GM12878 (cell line): ENCODE results near the gene IL37. TPM values are rescaled to one million over a fixed set of nuclear protein-coding genes. Genes with fewer than 3 reads are reported as not detected.

Source experiments
- ATAC-seq: fragments of 200-7000 bp; cut with Tn5 transposase; 3 replicates; pipeline ENCODE4 v1.9.1; 2020; ENCODE audit warnings: mild to moderate bottlenecking, moderate library complexity
- BruUV-seq: library from RNA; stranded (reverse); fragments of 400-500 nt; replicated peaks from 2 replicates; lab custom pipeline; 2021; lab: Mats Ljungman, UMichigan
- CTCF ChIA-PET: fragments of 300-600 bp; sonication (Branson Sonifier 250); formaldehyde crosslinking; extraction: SDS; loops from one replicate; lab custom pipeline; 2021; ENCODE audit warnings: inconsistent platforms; lab: Yijun Ruan, JAX
- POLR2A ChIA-PET: fragments of 350-600 bp; formaldehyde crosslinking; extraction: SDS; loops from one replicate; lab custom pipeline; 2021; ENCODE audit warnings: inconsistent platforms; lab: Charles Lee
- RAD21 ChIA-PET: fragments of 300-600 bp; sonication (Branson Sonifier 250); formaldehyde crosslinking; loops from one replicate; lab custom pipeline; 2023; ENCODE audit warnings: antibody characterized with exemption; ENCODE audit not compliant: unreplicated experiment; lab: Charles Lee
- SMC1A ChIA-PET: fragments of 300-600 bp; sonication (Branson Sonifier 250); formaldehyde crosslinking; loops from one replicate; lab custom pipeline; 2023; ENCODE audit not compliant: unreplicated experiment, uncharacterized antibody; lab: Charles Lee
- DNase-seq: peaks from one replicate; pipeline ENCODE4 v3.0.0-alpha.2; 2011; ENCODE audit warnings: low read depth, low spot score
- FAIRE-seq: peaks from 3 replicates; lab custom pipeline; 2011; peaks lifted over from hg19 to GRCh38; lab: Jason Lieb, UNC
- H2AFZ ChIP-seq: 2 replicates; pipeline ENCODE4 v1.6.0; 2011; ENCODE audit warnings: low read depth, low read length, control low read depth; ENCODE audit not compliant: control insufficient read depth
- H3K27ac ChIP-seq: 2 replicates; pipeline ENCODE4 v1.5.1; 2011; ENCODE audit warnings: control low read depth; ENCODE audit not compliant: control insufficient read depth, insufficient read depth
- H3K27me3 ChIP-seq, 2 experiments: replicated peaks in 1 of 2; 2 replicates each; pipeline versions ENCODE4 v1.6.0 to v1.6.1; 2011; ENCODE audit warnings: low read length in 1 of 2; ENCODE audit not compliant: control insufficient read depth in 2 of 2, insufficient read depth in 2 of 2
- H3K36me3 ChIP-seq, 2 experiments: 2 replicates each; pipeline ENCODE4 v1.5.1; 2011; ENCODE audit warnings: low read length in 1 of 2; ENCODE audit not compliant: control insufficient read depth in 2 of 2, insufficient read depth in 2 of 2
- H3K4me1 ChIP-seq: 2 replicates; pipeline ENCODE4 v1.6.1; 2011; ENCODE audit warnings: mild to moderate bottlenecking, low read length, moderate library complexity, mixed read lengths; ENCODE audit not compliant: control insufficient read depth, insufficient read depth
- H3K4me2 ChIP-seq: 2 replicates; pipeline ENCODE4 v1.6.0; 2011; ENCODE audit warnings: control low read depth; ENCODE audit not compliant: control insufficient read depth, insufficient read depth
- H3K4me3 ChIP-seq: fragments of 200-600 bp; sonication (generic); 2 replicates; pipeline ENCODE4 v1.5.1; 2016
- H3K79me2 ChIP-seq: 2 replicates; pipeline ENCODE4 v1.6.0; 2011; ENCODE audit warnings: low read length; ENCODE audit not compliant: control insufficient read depth, insufficient read depth
- H3K9ac ChIP-seq: 2 replicates; pipeline ENCODE4 v1.8.0; 2011; ENCODE audit warnings: low read length, control low read depth, mixed read lengths; ENCODE audit not compliant: control insufficient read depth, insufficient read depth
- H3K9me3 ChIP-seq: replicated peaks from 3 replicates; pipeline ENCODE4 v1.5.1; 2011; ENCODE audit warnings: mild to moderate bottlenecking, low read length; ENCODE audit not compliant: control insufficient read depth, insufficient read depth
- H4K20me1 ChIP-seq: 2 replicates; pipeline ENCODE4 v1.6.0; 2011; ENCODE audit not compliant: control insufficient read depth, insufficient read depth
- NFYA ChIP-seq: IDR thresholded peaks from 2 replicates; pipeline ENCODE4 v1.6.1; 2011; ENCODE audit warnings: low read depth, mild to moderate bottlenecking, low read length, improper control_type of control experiment, borderline replicate concordance
- RAD21 ChIP-seq: IDR thresholded peaks from 2 replicates; pipeline ENCODE4 v1.6.1; 2011; ENCODE audit warnings: mild to moderate bottlenecking, low read depth, low read length, moderate library complexity; ENCODE audit not compliant: insufficient read depth
- RBBP5 ChIP-seq: fragments of 200-600 bp; sonication (generic); conservative IDR thresholded peaks from 2 replicates; pipeline ENCODE4 v1.6.1; 2016
- SIN3A ChIP-seq: IDR thresholded peaks from 2 replicates; pipeline ENCODE4 v1.6.1; 2012; ENCODE audit warnings: low read depth, low read length, improper control_type of control experiment
- ZBTB4 ChIP-seq: fragments of 450-650 bp; formaldehyde crosslinking; IDR thresholded peaks from 2 replicates; pipeline ENCODE4 v1.4.0; 2022; ENCODE audit warnings: mild to moderate bottlenecking, moderate library complexity
- ZNF384 ChIP-seq: IDR thresholded peaks from 2 replicates; pipeline ENCODE4 v1.6.1; 2012; ENCODE audit warnings: low read depth, mild to moderate bottlenecking, low read length, improper control_type of control experiment, borderline replicate concordance
- WGBS: methylation state at CpG from one replicate; pipeline ENCODE4 v1.1.6; 2016; ENCODE audit warnings: low lambda C conversion rate; ENCODE audit not compliant: insufficient replicate concordance, insufficient coverage; ENCODE audit errors: missing lambda C conversion rate; 5-methylcytosine and 5-hydroxymethylcytosine counted together
- in situ Hi-C: fragments of 300-500 bp; cut with MboI; formaldehyde crosslinking; loops from 9 replicates; pipeline ENCODE4 v1.14.3; 2018; ENCODE audit warnings: mixed read lengths
- intact Hi-C: fragments of 100-400 bp; cut with micrococcal nuclease; formaldehyde crosslinking; loops from one replicate; pipeline ENCODE4 v1.14.2; 2022; ENCODE audit not compliant: unreplicated experiment
- polyA plus RNA-seq, 11 experiments: library from polyadenylated mRNA; depleted of rRNA in 4 of 11; unstranded in 6 of 11; stranded (reverse) in 5 of 11; fragments of >200 nt; fragmentation: Nextera tagmentation in 4 of 11; fragmentation: Illumina TruSeq in 1 of 11; extraction: Ambion mirVana in 4 of 11; extraction: Trizol in 1 of 11; gene quantifications; 1 replicate in 1 of 11; 2 replicates in 10 of 11; pipeline versions ENCODE4 v1.2.1 to v1.2.3, GENCODE V29; 2011 to 2016; ENCODE audit warnings: inconsistent platforms in 2 of 11, missing spikeins in 2 of 11, low read depth in 1 of 11
- total RNA-seq, 4 experiments: library from RNA; depleted of rRNA in 3 of 4; stranded (reverse); fragments of >200 nt in 3 of 4; fragmentation: Illumina TruSeq in 1 of 4; extraction: Trizol in 1 of 4; gene quantifications; 2 replicates each; pipeline versions ENCODE4 v1.2.1 to v1.2.3, GENCODE V29; 2013 to 2021
- TF ChIP-seq, protein P1 (sequence below): fragments of 150-350 bp; IDR thresholded peaks from 2 replicates; pipeline ENCODE4 v1.6.1; 2014; ENCODE audit warnings: mild to moderate bottlenecking, low read depth, low read length
- TF ChIP-seq, protein P2 (sequence below): fragments of 450-650 bp; IDR thresholded peaks from 2 replicates; pipeline ENCODE4 v1.6.1; 2017; ENCODE audit warnings: mild to moderate bottlenecking, moderate library complexity

Gene IL37
- total and polyA plus RNA-seq, 10 of the 15 experiments (the other 5 are each of a cell fraction or from before 2014, with no cell fraction given), result 0.41 to 0.54 TPM; not detected in 8

- WGBS, result 38% methylated on average over 2 of the region's 2 CpGs
- RAD21 ChIA-PET, result no interaction called here
- TF ChIP-seq NFYA (no peak), RBBP5 (no peak), SIN3A (no peak), ZNF384 (no peak), ZBTB4 (CRISPR knock-in tag) (no peak), RAD21 (no peak)
- TF ChIP-seq, protein P1, sequence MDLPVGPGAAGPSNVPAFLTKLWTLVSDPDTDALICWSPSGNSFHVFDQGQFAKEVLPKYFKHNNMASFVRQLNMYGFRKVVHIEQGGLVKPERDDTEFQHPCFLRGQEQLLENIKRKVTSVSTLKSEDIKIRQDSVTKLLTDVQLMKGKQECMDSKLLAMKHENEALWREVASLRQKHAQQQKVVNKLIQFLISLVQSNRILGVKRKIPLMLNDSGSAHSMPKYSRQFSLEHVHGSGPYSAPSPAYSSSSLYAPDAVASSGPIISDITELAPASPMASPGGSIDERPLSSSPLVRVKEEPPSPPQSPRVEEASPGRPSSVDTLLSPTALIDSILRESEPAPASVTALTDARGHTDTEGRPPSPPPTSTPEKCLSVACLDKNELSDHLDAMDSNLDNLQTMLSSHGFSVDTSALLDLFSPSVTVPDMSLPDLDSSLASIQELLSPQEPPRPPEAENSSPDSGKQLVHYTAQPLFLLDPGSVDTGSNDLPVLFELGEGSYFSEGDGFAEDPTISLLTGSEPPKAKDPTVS, result no peak
- TF ChIP-seq, protein P2, sequence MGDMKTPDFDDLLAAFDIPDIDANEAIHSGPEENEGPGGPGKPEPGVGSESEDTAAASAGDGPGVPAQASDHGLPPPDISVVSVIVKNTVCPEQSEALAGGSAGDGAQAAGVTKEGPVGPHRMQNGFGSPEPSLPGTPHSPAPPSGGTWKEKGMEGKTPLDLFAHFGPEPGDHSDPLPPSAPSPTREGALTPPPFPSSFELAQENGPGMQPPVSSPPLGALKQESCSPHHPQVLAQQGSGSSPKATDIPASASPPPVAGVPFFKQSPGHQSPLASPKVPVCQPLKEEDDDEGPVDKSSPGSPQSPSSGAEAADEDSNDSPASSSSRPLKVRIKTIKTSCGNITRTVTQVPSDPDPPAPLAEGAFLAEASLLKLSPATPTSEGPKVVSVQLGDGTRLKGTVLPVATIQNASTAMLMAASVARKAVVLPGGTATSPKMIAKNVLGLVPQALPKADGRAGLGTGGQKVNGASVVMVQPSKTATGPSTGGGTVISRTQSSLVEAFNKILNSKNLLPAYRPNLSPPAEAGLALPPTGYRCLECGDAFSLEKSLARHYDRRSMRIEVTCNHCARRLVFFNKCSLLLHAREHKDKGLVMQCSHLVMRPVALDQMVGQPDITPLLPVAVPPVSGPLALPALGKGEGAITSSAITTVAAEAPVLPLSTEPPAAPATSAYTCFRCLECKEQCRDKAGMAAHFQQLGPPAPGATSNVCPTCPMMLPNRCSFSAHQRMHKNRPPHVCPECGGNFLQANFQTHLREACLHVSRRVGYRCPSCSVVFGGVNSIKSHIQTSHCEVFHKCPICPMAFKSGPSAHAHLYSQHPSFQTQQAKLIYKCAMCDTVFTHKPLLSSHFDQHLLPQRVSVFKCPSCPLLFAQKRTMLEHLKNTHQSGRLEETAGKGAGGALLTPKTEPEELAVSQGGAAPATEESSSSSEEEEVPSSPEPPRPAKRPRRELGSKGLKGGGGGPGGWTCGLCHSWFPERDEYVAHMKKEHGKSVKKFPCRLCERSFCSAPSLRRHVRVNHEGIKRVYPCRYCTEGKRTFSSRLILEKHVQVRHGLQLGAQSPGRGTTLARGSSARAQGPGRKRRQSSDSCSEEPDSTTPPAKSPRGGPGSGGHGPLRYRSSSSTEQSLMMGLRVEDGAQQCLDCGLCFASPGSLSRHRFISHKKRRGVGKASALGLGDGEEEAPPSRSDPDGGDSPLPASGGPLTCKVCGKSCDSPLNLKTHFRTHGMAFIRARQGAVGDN, result no peak
- TF ChIP-seq, all 136 proteins: peak for 0
- no peak for ATAC-seq
- in situ Hi-C loops (no loop called here), intact Hi-C loops (no loop called here)
- FAIRE-seq, result no peak
- H3K4me3 ChIP-seq, result no peak overlapping the region
- no peaks in the 10 kb centered on the region for H3K4me1 ChIP-seq
- SMC1A ChIA-PET, result interaction anchor here (0.5 to 1.5 kb wide), 2 partner anchors 109 to 239 kb away, joined by 3 read pairs; no protein-coding TSS in a partner anchor
- DNase-seq, result no peak
- CTCF ChIA-PET, result interaction anchor here (1.4 kb wide), 2 partner anchors 8 to 25 kb away, joined by 5 to 6 read pairs; no protein-coding TSS in a partner anchor
- no peaks in the 10 kb centered on the region for H3K9me3 ChIP-seq
- H3K36me3 ChIP-seq, result no peaks in the 10 kb centered on the region
- POLR2A ChIA-PET, result interaction anchor here (0.5 kb wide), 1 partner anchor 397 kb away, joined by 3 read pairs; no protein-coding TSS in a partner anchor
- no TSS peak for BruUV-seq
- no peak overlapping the region for H3K4me2 ChIP-seq
- H3K9ac ChIP-seq, result no peak overlapping the region
- H2AFZ ChIP-seq, result no peak overlapping the region
- no peak overlapping the region for H3K27ac ChIP-seq
- H4K20me1 ChIP-seq, result no peaks in the 10 kb centered on the region
- H3K27me3 ChIP-seq, result no peaks in the 10 kb centered on the region; a peak in 3 of 4 replicates
- no peaks in the 10 kb centered on the region for H3K79me2 ChIP-seq
Observed at GRCh38 chr2:112967023-112967422, 56.1 kb downstream of the IL37 start.
